ENCODE measurements around the gene TMEM39B.

GRCh38 chr1:32111040-32111623 is 38.4 kb downstream of the TMEM39B start:
- TF ChIP-seq, protein P1, sequence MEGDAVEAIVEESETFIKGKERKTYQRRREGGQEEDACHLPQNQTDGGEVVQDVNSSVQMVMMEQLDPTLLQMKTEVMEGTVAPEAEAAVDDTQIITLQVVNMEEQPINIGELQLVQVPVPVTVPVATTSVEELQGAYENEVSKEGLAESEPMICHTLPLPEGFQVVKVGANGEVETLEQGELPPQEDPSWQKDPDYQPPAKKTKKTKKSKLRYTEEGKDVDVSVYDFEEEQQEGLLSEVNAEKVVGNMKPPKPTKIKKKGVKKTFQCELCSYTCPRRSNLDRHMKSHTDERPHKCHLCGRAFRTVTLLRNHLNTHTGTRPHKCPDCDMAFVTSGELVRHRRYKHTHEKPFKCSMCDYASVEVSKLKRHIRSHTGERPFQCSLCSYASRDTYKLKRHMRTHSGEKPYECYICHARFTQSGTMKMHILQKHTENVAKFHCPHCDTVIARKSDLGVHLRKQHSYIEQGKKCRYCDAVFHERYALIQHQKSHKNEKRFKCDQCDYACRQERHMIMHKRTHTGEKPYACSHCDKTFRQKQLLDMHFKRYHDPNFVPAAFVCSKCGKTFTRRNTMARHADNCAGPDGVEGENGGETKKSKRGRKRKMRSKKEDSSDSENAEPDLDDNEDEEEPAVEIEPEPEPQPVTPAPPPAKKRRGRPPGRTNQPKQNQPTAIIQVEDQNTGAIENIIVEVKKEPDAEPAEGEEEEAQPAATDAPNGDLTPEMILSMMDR (IDR thresholded peaks at IDR 0.05), result no peak
- TF ChIP-seq POLR2A (IDR thresholded peaks at IDR 0.05), result no peak
- no peak for TF ChIP-seq POLR2AphosphoS5 (IDR thresholded peaks at IDR 0.05)

Data from suprapubic skin (tissue), 4 donors.